HEK293 (cell line): Measurements from ENCODE around the gene XYLT2.
A peak's percentile ranks its signal among the peaks of the same experiment; 100 is the strongest.

Experiments used
- CTCF ChIA-PET: fragments of 350-600 bp; formaldehyde crosslinking; extraction: SDS; loops from one replicate; lab custom pipeline; 2021; ENCODE audit warnings: antibody characterized with exemption; lab: Yijun Ruan, JAX
- POLR2A ChIA-PET: fragments of 300-600 bp; formaldehyde crosslinking; extraction: SDS; loops from one replicate; lab custom pipeline; 2020; ENCODE audit warnings: antibody characterized with exemption, inconsistent platforms; lab: Yijun Ruan, JAX
- H3K27ac ChIP-seq: fragments of 200-500 bp; sonication (Bioruptor generic); 2 replicates; pipeline ENCODE4 v1.5.1; 2014; ENCODE audit warnings: low read depth, low read length, control low read depth, inconsistent platforms; ENCODE audit errors: extremely low read depth
- H3K36me3 ChIP-seq, 2 experiments: fragments of 200-500 bp in 1 of 2; sonication (Bioruptor generic) in 1 of 2; 1 replicate in 1 of 2; 2 replicates in 1 of 2; pipeline ENCODE4 v1.5.1; 2014 to 2017; ENCODE audit warnings: inconsistent platforms in 2 of 2, low read length in 2 of 2; ENCODE audit not compliant: control insufficient read depth in 2 of 2, insufficient read depth in 1 of 2
- H3K4me1 ChIP-seq: fragments of 200-500 bp; sonication (Bioruptor generic); 2 replicates; pipeline ENCODE4 v1.5.1; 2014; ENCODE audit warnings: mild to moderate bottlenecking, low read length, inconsistent platforms; ENCODE audit not compliant: control insufficient read depth, insufficient read depth
- H3K4me3 ChIP-seq: 2 replicates; pipeline ENCODE4 v1.5.1; 2011; ENCODE audit warnings: low read depth, mild to moderate bottlenecking, control low read depth, low read length, moderate library complexity
- H3K9me3 ChIP-seq: fragments of 200-500 bp; sonication (Bioruptor generic); 2 replicates; pipeline ENCODE4 v1.5.1; 2014; ENCODE audit warnings: low read depth, low read length, inconsistent platforms; ENCODE audit not compliant: control insufficient read depth, insufficient read depth
- BCL6B ChIP-seq: fragments of 450-650 bp; formaldehyde crosslinking; IDR thresholded peaks from 2 replicates; pipeline ENCODE4 v1.5.1; 2017; ENCODE audit warnings: missing biosample characterization, missing genetic modification characterization
- EGR2 ChIP-seq: fragments of 450-650 bp; formaldehyde crosslinking; IDR thresholded peaks from 2 replicates; pipeline ENCODE4 v1.5.1; 2016; ENCODE audit warnings: low read depth, missing biosample characterization, missing genetic modification characterization
- OSR2 ChIP-seq: fragments of 450-650 bp; formaldehyde crosslinking; IDR thresholded peaks from 2 replicates; pipeline ENCODE4 v1.5.1; 2016; ENCODE audit warnings: missing biosample characterization, missing genetic modification characterization
- PRDM10 ChIP-seq: fragments of 450-650 bp; formaldehyde crosslinking; IDR thresholded peaks from 2 replicates; pipeline ENCODE4 v1.5.1; 2016; ENCODE audit warnings: missing biosample characterization, missing genetic modification characterization
- SP2 ChIP-seq: fragments of 450-650 bp; formaldehyde crosslinking; IDR thresholded peaks from 2 replicates; pipeline ENCODE4 v1.5.1; 2016; ENCODE audit warnings: missing biosample characterization, missing genetic modification characterization
- WT1 ChIP-seq: fragments of 450-650 bp; formaldehyde crosslinking; IDR thresholded peaks from 2 replicates; pipeline ENCODE4 v1.5.1; 2016; ENCODE audit warnings: missing biosample characterization, missing genetic modification characterization
- ZBTB44 ChIP-seq: fragments of 450-650 bp; IDR thresholded peaks from 2 replicates; pipeline ENCODE4 v1.5.1; 2018; ENCODE audit warnings: missing biosample characterization, mild to moderate bottlenecking, missing genetic modification characterization
- ZEB2 ChIP-seq: fragments of 450-650 bp; formaldehyde crosslinking; IDR thresholded peaks from 2 replicates; pipeline ENCODE4 v1.5.1; 2016; ENCODE audit warnings: missing biosample characterization, missing genetic modification characterization
- ZFHX2 ChIP-seq: fragments of 450-650 bp; formaldehyde crosslinking; conservative IDR thresholded peaks from 2 replicates; pipeline ENCODE4 v1.5.1; 2016; ENCODE audit warnings: missing biosample characterization, missing genetic modification characterization
- ZFP3 ChIP-seq: fragments of 450-650 bp; formaldehyde crosslinking; IDR thresholded peaks from 2 replicates; pipeline ENCODE4 v1.5.1; 2016; ENCODE audit warnings: low read depth, missing biosample characterization, missing genetic modification characterization
- ZNF24 ChIP-seq: fragments of 450-650 bp; formaldehyde crosslinking; IDR thresholded peaks from 2 replicates; pipeline ENCODE4 v1.5.1; 2016; ENCODE audit warnings: missing biosample characterization, missing genetic modification characterization
- ZNF48 ChIP-seq: fragments of 450-650 bp; formaldehyde crosslinking; IDR thresholded peaks from 2 replicates; pipeline ENCODE4 v1.5.1; 2016; ENCODE audit warnings: missing biosample characterization, missing genetic modification characterization
- ZNF530 ChIP-seq: fragments of 450-650 bp; formaldehyde crosslinking; IDR thresholded peaks from 2 replicates; pipeline ENCODE4 v1.5.1; 2016; ENCODE audit warnings: low read depth, missing biosample characterization, missing genetic modification characterization
- ZNF580 ChIP-seq: fragments of 450-650 bp; formaldehyde crosslinking; IDR thresholded peaks from 2 replicates; pipeline ENCODE4 v1.5.1; 2016; ENCODE audit warnings: missing biosample characterization, missing genetic modification characterization
- ZNF596 ChIP-seq: fragments of 450-650 bp; IDR thresholded peaks from 2 replicates; pipeline ENCODE4 v1.5.0; 2018; ENCODE audit warnings: missing biosample characterization, mild to moderate bottlenecking, missing genetic modification characterization, moderate library complexity
- ZNF600 ChIP-seq: fragments of 450-650 bp; formaldehyde crosslinking; IDR thresholded peaks from 2 replicates; pipeline ENCODE4 v1.5.1; 2016; ENCODE audit warnings: missing biosample characterization, missing genetic modification characterization
- ZNF660 ChIP-seq: fragments of 450-650 bp; IDR thresholded peaks from 2 replicates; pipeline ENCODE4 v1.5.1; 2018; ENCODE audit warnings: missing biosample characterization, mild to moderate bottlenecking, missing genetic modification characterization
- ZNF704 ChIP-seq: fragments of 450-650 bp; formaldehyde crosslinking; IDR thresholded peaks from 2 replicates; pipeline ENCODE4 v1.5.1; 2016; ENCODE audit warnings: missing biosample characterization, missing genetic modification characterization
- ZNF777 ChIP-seq: fragments of 450-650 bp; formaldehyde crosslinking; IDR thresholded peaks from 2 replicates; pipeline ENCODE4 v1.5.1; 2017; ENCODE audit warnings: missing biosample characterization, missing genetic modification characterization, borderline replicate concordance

The XYLT2 gene

GRCh38 chr17:50346313-50347116 is 589 bp downstream of the XYLT2 start (continued):
- no peak for TF ChIP-seq ZNF777 (tag by site-specific recombination)
- no peak for TF ChIP-seq ZNF704
- TF ChIP-seq OSR2 (tag by site-specific recombination) = no peak
- peak; percentile 84 for TF ChIP-seq EGR2 (tag by site-specific recombination)
- no peak for TF ChIP-seq ZBTB44 (tag by site-specific recombination)
- no peak for TF ChIP-seq ZNF530 (tag by site-specific recombination)
- 0 out of 2 replicates have a peak, but pooled peaks have one; percentile 53 for TF ChIP-seq ZEB2 (tag by site-specific recombination)

GRCh38 chr17:50347117-50347893 is 1.4 kb downstream of the XYLT2 start:
- Histone ChIP-seq H3K4me3 (peak overlapping the region; percentile 88), H3K36me3 (peaks cover 0 to 13% of the 10 kb centered on the region in 2 experiments; a peak in 1 of 3 replicates), H3K27ac (peak overlapping the region; percentile 83; the same call in 1 of the 2 replicates), H3K4me1 (peaks cover 11% of the 10 kb centered on the region), H3K9me3 (no peaks in the 10 kb centered on the region)
- POLR2A ChIA-PET = interaction anchor here (0.5 to 2.0 kb wide), 15 partner anchors 12 to 670 kb away, joined by 3 to 10 read pairs (median 3); partner anchors contain the start of genes EME1, LRRC59 and MRPL27
- TF ChIP-seq ZNF48 (tag by site-specific recombination) (no peak), ZNF600 (0 out of 2 replicates have a peak, but pooled peaks have one; percentile 10), EGR2 (tag by site-specific recombination) (peak; percentile 52), SP2 (tag by site-specific recombination) (0 out of 2 replicates have a peak, but pooled peaks have one; percentile 17), ZFHX2 (peak; percentile 60; the same call in 1 of the 2 replicates)
- CTCF ChIA-PET = interaction anchor here (0.5 to 4.2 kb wide), 5 partner anchors 10 to 603 kb away, joined by 3 to 39 read pairs (median 4); no protein-coding TSS in a partner anchor

GRCh38 chr17:50347894-50348291 is 2.0 kb downstream of the XYLT2 start:
- CTCF ChIA-PET = interaction anchor here (1.9 to 4.2 kb wide), 2 partner anchors 14 to 148 kb away, joined by 8 to 39 read pairs; no protein-coding TSS in a partner anchor
- Histone ChIP-seq H3K9me3 (no peaks in the 10 kb centered on the region), H3K36me3 (peaks cover 0 to 19% of the 10 kb centered on the region in 2 experiments; a peak in 1 of 3 replicates), H3K4me3 (no peak overlapping the region), H3K27ac (no peak overlapping the region), H3K4me1 (peaks cover 11% of the 10 kb centered on the region)
- POLR2A ChIA-PET = interaction anchor here (0.6 to 1.5 kb wide), 4 partner anchors 15 to 49 kb away, joined by 3 to 8 read pairs (median 3); partner anchors contain the start of gene LRRC59
- no peak for TF ChIP-seq ZNF580 (tag by site-specific recombination)
- no peak for TF ChIP-seq ZNF596
- 0 out of 2 replicates have a peak, but pooled peaks have one; percentile 3 for TF ChIP-seq PRDM10
- TF ChIP-seq ZNF24 (tag by site-specific recombination) = peak; percentile 65
- no peak for TF ChIP-seq ZNF660 (tag by site-specific recombination)
- TF ChIP-seq BCL6B = no peak
- TF ChIP-seq ZFP3 (tag by site-specific recombination) = no peak
- peak; percentile 41; the same call in 1 of the 2 replicates for TF ChIP-seq WT1 (tag by site-specific recombination)
